HG03342 (cell line): Measurements from ENCODE around the gene ZNF581.

ENCODE experiments used
- ATAC-seq: cut with Tn5 transposase; IDR thresholded peaks from one replicate; pipeline ENCODE4 v1.9.1; 2021; ENCODE audit warnings: mild to moderate bottlenecking, moderate library complexity; ENCODE audit not compliant: unreplicated experiment

The ZNF581 gene, protein sequence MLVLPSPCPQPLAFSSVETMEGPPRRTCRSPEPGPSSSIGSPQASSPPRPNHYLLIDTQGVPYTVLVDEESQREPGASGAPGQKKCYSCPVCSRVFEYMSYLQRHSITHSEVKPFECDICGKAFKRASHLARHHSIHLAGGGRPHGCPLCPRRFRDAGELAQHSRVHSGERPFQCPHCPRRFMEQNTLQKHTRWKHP

DNA sequence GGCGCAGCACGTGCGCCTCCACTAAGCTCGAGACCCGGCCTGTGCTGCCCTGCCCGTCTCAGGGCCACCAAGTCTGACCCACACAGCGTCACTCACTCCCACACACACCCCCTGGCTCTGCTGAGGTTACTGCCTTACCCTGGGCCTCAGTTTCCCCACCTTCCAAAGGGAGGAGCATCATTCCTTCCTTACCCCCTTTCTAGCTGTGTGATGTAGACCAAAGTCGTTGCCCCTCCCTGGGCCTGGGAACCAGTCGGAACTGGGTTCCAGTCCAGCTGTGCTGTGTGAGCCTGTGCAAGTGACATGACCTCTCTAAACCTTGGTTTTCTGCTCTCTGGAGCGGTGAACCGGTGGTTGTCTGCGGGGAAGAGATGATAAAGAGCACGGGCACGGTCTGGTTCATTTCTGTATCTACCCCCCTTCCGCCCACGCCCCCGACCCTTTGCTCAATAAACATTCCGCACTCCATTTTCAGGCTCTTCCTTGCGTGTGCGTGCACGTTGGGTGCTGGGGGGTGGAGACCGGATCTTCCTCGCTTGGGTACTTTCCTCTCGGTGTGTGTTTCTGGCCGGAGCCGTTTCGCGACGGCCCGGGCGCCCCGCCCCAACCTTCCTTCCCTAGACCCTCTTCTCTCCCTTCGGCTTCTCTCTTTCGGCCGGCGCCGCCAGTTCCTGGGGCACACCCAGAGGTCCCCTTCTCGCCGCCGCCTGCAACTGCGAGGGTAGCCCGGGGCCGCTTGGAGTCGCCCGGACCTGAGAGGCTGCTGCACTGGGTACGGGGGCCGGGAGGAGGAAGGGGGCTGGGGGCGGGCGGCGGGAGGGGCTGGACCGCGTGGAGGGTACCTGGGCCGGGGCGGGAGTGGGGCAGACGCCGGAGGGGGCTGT, at the start of gene ZNF581:
ZNF581 (plus strand) TSS at position 647 of the 884 bp plus-strand sequence. CDS start 923 bp downstream, outside the sequence.
- ATAC-seq: peak; percentile 25

DNA sequence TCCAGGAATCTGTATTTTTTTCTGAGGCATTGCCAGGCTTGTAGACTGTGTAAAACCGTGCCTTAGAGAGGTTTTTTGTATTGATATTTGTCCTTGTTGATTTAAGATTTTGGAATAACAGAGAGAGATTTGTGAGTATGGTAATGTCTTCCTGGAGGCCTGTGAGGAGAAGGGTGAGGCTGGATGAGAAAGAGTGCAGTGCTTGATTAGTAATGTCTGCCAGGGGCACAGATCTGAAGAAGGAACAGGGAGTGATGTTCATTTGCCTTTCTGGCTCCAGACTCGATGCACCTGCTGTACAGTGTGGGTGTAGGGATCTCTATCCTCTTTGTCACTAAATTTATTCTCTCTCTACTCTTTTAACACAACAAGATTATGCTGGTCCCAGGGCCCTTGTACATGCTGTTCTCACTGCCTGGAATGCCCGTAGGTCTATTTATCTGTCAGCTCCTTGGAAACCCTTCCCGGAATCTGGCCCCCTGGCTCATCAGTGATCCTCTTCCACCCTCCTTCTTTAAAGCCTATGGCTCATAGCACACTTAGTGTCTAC, 48.4 kb upstream of the ZNF581 start:
- no peak for ATAC-seq

DNA sequence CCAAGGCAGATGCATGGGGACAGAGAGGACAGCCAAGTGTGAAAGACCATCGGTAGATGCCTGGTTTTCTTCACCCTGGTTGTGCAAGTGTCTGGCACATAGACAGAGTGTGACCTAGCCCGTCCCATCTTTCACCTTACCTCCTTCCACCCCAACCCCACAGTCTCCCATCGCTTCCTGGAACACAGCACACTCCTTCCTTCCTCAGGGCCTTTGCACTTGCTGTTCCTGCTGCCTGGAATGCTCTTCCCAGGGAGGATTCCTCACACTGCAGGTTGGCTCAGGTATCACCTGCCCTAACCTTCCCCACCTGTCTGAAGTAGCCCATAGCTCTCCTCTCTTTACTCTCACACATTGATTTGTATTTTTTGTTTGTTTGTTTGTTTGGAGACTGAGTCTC, 47.1 kb upstream of the ZNF581 start:
- ATAC-seq: no peak

DNA sequence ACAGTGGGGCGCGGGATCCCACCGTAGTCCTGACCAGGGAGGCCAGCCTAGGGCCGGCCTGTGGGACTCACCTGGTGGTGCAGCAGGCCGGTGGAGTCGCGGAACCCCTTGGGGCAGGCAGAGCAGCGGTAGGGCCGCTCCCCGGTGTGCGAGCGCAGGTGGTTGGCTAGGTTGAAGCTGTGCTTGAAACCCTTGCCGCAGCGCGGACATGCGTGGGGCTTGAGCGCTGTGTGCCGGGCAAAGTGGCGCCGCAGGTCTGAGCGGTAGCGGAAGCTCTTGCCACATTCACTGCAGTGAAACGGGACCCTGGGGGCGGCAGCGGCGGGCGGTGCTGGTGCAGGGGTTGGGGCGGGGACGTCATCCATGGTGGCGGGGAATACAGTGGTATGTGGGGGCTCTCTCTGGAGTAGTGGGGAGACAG, 45.9 kb upstream of the ZNF581 start:
- ATAC-seq: no peak

DNA sequence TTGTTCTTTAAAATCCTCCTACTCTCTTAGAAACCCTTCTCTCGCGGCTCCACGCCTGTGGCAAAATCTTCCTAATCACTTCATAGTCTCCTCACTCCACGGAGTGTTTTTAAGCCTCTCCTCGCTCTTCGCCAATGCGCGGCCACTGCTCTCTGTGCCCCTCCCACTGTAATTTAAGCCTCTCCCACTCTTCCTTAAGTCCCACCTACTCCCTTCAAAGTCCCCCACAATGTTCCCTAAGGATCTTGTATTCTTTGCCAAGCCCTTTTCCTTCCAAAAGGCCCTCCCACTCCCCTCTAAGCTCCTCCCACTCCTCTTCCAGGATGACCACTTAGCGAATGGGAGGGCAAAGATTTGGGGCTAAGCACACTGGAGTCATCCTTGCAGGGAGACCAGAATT, 45.4 kb upstream of the ZNF581 start:
- ATAC-seq: no peak

DNA sequence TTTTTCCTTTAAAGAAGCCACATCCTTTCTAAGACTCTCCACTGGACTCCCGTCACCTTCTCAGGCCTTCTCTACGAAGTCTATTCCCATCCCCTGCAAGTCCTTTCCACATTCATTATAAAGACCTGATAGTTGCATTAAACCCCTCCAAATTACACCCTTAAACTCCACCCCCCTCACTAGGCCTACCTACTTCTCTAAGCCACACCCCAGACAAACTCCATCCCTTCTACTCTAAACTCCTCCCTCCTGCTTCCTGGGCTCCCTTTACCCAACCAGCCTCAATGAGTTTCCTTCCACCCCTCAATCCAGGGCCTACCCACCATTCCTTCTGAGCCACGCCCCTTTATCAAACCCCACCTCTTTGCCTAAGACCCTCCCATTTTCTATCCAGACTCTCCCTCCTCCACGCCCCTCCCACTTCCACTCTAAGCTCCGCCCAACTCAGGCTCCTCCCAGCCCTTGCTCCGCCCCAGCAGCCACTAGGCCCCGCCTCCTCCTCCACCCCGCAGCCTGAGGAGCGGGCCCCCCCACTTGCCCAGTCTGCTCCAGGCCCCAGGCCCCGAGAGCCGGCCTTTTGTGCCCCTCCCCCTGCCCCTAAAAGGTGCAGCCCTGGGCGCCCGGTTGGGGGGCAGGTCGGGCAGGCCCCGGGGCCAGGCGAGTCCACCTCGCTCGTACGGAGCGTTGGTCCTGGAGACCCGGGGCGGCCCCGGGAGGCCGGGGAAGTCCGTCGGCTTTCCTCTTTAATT, 44.6 kb upstream of the ZNF581 start:
- ATAC-seq: peak; percentile 51

DNA sequence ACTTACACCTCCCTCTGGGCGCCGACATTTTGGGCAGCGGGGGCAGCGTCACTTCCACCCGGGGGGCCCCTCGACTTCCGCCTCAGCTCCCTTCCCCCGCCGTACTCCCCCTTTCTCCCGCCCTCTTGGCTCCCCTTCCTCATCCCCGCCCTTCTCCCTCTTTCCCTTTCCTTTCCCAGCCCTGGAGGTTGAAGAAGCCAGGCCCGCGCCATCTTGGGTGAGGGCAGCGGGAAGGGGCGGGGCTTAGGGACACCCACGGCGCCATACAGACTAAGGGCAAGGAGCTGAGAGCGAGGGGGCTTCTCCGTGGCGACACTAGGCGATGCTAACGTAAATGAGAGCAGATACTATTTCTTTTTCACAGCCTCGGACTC, 44.0 kb upstream of the ZNF581 start, which contains the start of gene FIZ1:
FIZ1 (minus strand) TSS at position 50 of the 374 bp plus-strand sequence. CDS start 1,652 bp downstream, outside the sequence.
- ATAC-seq: peak; percentile 44

DNA sequence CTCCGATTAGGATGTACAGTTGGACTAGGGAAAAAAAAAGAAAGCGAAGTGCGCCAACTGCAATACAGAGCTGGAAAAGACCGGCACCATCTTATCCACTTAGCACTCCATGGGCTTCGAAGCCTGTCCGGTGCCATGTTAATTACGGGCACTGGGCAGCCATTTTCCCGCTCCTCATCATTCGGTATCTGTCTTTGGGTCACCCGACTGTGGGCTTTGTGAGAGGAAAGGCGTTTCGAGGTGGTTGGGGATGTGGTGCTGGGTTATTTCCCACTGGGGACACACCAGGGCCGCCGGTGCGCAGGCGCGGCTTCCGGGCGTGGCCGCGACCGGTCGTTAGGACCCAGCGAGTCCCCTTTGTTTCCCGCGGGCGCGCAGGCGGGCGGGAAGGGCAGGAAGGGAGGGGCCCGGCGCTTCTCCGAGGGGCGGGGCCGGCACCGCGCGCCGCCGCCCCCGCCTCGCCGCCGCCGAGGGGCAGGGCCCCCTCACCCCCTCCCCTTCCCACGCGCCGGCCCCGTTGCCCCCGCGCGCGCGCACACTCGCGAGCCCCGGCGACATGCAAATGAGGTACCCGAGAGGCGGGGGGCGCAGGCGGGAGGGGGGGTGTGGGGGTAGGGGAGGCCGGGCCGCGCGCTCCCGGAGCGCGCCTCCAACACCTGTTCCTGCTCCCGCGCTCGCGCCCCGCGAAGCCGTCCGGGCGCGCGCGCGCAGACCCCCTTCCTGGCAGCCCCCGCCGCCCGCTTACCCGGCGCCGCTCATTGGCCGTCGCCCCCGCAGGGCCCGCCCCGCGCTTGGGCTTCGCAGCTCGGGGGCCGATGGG, 43.4 kb upstream of the ZNF581 start, which contains the start of gene ZNF524:
ZNF524 (plus strand) TSS at position 447 of the 820 bp plus-strand sequence. CDS start 1,825 bp downstream, outside the sequence.
- ATAC-seq: peak; percentile 36

DNA sequence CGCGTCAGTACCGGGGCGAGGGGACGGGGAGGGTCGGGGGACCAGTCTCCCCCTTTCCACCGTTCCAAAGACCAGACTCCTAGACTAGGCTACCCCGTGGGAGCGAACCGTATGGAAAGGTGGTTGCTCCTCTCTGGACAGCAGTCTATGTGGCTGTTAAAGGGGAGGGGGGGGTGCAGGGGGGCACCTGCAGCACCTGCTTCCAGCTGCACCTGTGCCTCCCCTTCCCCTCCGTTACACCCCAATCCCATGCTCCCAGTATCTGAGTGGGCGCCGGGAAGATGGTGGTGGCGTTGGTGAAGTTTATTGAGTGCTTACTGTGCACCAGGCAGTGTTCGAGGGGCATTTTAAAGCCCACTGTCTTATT, 42.8 kb upstream of the ZNF581 start:
- no peak for ATAC-seq

DNA sequence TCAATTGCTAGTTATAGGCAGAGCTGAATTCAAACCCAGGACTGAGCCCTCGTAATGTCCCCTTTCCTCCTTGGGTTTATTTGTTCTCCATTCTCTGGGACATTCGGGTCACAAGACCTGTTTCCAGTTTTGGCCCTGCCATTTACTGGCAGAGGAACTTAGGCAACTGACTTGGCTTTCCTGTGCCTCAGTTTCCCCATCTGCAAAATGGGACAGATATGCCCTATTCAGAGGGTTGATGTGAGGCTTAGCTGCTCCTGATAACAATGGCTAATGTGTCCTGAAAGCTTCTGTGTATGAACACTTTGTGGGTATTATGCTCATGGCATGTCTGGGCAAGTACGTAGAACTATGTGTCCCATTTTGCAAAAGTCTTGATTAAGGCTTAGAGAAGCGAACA, 42.4 kb upstream of the ZNF581 start:
- no peak for ATAC-seq

DNA sequence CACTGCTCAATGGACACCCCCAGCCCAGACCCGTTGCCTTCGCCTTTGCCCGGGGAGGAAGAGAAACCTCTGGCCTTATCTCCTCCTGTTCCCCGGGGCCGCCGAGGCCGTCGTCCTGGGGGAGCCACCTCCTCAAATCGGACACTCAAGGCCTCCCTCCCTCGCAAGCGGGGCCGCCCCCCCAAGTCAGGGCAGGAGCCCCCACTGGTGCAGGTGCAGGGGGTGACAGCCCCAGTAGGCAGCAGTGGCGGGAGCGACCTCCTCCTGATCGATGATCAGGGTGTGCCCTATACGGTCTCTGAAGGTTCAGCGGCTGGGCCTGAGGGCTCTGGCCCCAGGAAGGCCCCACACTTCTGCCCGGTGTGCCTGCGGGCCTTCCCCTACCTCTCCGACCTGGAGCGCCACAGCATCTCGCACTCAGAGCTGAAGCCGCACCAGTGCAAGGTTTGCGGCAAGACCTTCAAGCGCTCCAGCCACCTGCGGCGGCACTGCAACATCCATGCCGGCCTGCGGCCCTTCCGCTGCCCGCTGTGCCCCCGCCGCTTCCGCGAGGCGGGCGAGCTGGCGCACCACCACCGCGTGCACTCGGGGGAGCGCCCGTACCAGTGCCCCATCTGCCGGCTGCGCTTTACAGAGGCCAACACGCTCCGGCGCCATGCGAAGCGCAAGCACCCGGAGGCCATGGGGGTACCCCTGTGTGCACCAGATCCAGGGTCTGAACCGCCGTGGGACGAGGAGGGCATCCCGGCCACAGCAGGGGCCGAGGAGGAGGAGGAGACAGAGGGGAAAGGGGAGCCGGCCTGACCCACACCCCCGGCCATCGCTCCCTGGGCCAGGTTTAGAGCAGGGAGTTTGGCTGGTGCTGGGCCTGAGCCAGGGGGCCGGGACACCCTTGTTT, 41.1 kb upstream of the ZNF581 start:
- no peak for ATAC-seq

DNA sequence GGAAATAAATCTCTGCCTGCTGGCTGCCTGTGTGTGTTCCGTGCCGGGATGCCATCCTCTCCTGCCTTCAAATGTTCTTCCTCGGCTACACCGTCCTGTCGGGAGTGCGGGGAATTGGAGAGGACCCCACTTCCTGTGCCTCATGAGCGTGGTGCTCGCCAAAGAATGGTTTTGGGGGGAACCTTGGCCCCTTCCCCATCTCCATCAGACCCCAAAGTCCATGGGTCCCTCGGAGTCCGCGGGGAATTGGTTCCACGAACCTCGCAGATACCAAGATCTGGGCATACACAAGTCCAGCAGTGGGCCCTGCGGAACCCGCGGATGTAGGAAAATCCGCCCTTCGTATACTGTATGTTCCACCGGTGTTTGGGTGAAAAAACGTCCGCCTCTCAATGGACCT, 40.3 kb upstream of the ZNF581 start:
- ATAC-seq: no peak

DNA sequence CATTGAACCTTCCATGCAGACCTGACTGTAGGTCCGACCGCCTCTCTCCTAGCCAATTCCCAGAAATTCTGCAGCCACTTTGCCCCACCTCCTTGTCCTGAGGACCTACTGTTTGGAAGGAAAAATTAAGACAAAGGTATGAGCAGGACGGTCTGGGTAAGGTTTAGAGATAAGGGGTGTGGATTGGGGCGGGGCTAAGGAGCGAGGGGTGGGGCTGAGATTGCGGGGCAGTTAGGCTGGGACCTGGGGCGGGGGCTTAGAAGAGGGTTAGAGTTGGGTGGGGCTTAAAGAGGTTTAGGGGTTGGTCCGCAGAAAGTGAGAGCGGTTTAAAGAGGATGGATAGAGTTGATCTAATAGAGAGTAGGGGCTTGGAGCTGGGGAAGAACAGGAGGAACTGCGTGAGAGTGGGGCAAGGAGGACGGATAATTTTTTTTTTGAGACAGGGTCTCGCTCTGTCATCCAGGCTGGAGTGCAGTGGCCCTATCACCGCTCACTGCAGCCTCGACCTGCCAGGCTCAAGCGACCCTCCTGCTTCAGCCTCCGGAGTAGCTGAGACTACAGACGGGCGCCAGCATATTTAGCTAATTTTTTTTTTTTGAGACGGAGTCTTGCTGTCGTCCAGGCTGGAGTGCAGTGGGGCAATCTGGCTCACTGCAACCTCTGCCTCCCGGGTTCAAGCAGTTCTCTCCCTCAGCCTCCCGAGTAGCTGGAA, 39.7 kb upstream of the ZNF581 start:
- no peak for ATAC-seq

DNA sequence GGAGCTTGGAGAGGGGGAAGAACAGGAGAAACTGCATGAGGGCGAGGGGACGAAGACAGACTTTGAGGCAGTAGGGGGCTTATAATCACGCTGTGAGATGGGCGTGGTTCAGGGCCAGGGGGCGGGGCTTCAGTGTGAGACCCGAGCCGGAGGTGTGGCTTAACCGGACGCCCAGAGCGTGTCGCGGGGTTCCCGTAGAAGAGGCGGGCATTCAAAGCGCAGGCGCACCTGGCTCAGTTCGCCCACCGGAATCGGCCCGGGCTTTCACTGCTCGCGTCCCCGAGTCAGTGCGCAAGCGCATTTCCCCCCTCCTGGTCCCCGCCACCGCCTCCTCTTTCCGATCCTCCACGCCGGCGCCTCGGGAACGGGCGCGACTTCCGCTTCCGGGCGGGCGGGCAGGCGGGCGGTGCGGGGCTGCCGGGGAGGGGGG, 38.2 kb upstream of the ZNF581 start:
- ATAC-seq: peak; percentile 61

DNA sequence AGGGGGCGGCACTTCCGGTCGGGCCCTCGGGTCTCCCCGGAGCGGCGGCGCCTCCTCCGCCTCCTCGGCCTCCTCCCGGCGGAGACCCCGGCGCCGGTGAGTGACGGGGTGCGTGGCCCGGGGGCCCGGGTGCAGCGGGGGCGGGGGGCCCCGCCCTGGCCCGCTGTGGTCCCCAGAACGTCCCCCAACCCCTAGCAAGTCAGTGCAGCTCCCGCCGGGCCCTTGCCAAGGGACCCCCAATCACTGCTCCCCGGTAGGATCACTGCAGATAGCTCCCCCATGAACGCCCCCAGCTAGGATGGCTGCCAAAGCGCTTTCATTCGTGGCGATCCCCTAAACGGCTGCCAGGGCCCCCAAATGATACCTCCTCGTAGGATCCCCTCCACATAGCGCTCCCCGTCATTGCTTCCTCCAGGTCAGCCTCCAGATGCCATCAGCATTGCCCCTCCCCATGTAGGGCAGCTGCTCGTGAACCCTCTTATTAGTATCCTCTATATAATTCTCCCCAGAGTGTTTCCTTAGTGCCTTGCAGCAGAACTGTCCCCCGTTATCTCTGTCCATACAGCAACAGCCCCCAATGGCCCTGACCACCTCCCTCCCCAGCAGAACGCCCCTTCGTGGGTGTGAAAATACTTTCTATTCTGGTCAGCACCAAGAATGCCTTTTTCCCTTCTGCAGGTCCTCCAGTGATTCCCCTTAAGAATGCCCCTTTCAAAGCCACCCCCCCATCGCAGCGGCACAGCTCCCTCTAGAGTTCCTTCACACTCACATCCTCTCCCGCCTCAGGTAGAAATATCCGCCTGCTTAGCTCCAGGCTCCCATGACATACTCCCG, 37.6 kb upstream of the ZNF581 start, which contains the start of gene ZNF865:
ZNF865 (plus strand) TSS at position 11 of the 834 bp plus-strand sequence. CDS start 7,972 bp downstream, outside the sequence.
- ATAC-seq: peak; percentile 22

DNA sequence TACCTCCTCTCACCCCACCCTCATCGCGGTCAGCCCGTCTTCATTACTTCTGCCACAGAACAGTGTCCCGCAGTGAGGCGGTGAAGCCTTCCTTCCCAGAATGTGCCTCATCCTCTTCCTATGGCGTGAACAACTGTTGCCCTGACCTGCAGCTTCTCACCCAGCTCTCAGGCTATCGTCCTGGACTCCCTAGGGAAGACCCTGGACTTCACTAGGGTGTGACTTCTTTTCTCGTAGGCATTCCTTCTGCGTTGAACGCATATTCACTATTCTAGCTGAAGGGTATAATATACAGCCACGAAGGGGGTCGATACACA, 37.0 kb upstream of the ZNF581 start:
- ATAC-seq: no peak

DNA sequence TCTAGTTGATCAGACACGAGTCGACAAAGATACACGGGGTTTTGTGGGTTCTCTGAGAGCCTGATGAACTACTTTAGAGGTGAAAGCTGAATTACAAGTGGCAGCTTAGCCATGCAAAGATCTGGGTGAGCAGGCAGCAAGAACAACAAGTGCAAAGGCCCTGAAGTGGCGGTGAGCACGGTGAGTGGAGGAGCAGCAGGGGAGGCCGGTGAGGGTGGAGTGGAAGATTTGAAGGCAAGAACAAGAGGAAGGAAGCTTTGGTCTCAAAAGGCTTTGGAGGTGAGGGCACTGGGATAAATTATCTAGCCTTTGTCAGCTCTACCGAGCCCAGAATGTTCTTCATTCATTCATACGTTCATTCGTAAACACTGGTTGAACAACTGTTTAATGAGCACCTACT, 36.6 kb upstream of the ZNF581 start:
- ATAC-seq: no peak

DNA sequence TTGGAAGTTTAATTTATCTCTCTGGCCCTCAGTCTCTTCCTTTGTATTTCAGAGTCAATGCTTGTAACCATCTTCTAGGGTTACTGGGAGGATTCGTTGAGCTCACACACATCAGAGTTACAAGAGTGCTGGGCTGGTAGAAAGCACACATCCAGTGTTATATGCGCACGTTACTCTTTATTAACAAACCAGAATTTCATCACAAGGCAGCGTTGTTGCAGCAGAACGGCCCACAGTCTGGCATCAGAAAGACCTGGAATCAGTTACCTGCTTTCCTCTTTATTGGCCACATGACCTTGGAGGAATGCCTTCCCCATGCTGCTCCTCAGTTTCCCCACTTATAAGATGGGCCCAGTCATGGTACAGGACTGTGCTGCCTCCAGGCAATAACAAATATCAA, 34.1 kb upstream of the ZNF581 start:
- ATAC-seq: no peak
